ENCODE measurements around the gene NLE1. TPM values are rescaled to one million over a fixed set of nuclear protein-coding genes. Genes with fewer than 3 reads are reported as not detected.
A peak's percentile ranks its signal among the peaks of the same experiment; 100 is the strongest.
"Not testable (repeated sequence)": the region's sequence is repeated elsewhere in the genome, so short reads cannot be mapped to it uniquely, and the experiment has no call there.

The NLE1 gene
- total RNA-seq, 3 donors from 2014 or later: 15.2 to 32.1 (median 18.2) TPM

GRCh38 chr17:35175638-35176415, 33.7 kb upstream of the NLE1 start:
- Histone ChIP-seq H3K36me3 (no peaks in the 10 kb centered on the region), H3K27me3 (no peaks in the 10 kb centered on the region), H3K4me1 (no peaks in the 10 kb centered on the region), H3K4me3 (no peak overlapping the region), H3K27ac (no peak overlapping the region), H3K9me3 (no peaks in the 10 kb centered on the region)
- intact Hi-C loops (cut with DNase I; ENCODE audit: low total_unique reads): no loop called here
- DNase-seq (ENCODE audit: low spot score in 2 of 2): no peak
- no peak for TF ChIP-seq POLR2A (IDR thresholded peaks at IDR 0.05)
- no peak for TF ChIP-seq CTCF (IDR thresholded peaks at IDR 0.05)
- TF ChIP-seq POLR2AphosphoS5 (IDR thresholded peaks at IDR 0.05): no peak

- H3K4me1 ChIP-seq: no peaks in the 10 kb centered on the region
- no peaks in the 10 kb centered on the region for H3K36me3 ChIP-seq
- intact Hi-C loops (cut with DNase I; ENCODE audit: low total_unique reads): no loop called here
- H3K27ac ChIP-seq: no peak overlapping the region
- H3K27me3 ChIP-seq: no peaks in the 10 kb centered on the region
- TF ChIP-seq POLR2A (IDR thresholded peaks at IDR 0.05) (no peak), CTCF (IDR thresholded peaks at IDR 0.05) (no peak), POLR2AphosphoS5 (IDR thresholded peaks at IDR 0.05) (no peak)
- DNase-seq (ENCODE audit: low spot score in 2 of 2): no peak
- H3K4me3 ChIP-seq: no peak overlapping the region
- no peaks in the 10 kb centered on the region for H3K9me3 ChIP-seq
These were observed 32.8 kb upstream of the NLE1 start for GRCh38 chr17:35174835-35175334.

GRCh38 chr17:35172321-35172720, 30.2 kb upstream of the NLE1 start:
- H3K36me3 ChIP-seq; intact Hi-C loops (cut with DNase I; ENCODE audit: low total_unique reads); H3K9me3 ChIP-seq; H3K27ac ChIP-seq; DNase-seq (ENCODE audit: low spot score in 2 of 2); H3K27me3 ChIP-seq; H3K4me3 ChIP-seq; H3K4me1 ChIP-seq: not testable (repeated sequence)

GRCh38 chr17:35171834-35172233, 29.7 kb upstream of the NLE1 start:
- intact Hi-C loops (cut with DNase I; ENCODE audit: low total_unique reads): no loop called here
- H3K27me3 ChIP-seq: peaks cover 0 to 2% of the 10 kb centered on the region in 2 donors

GRCh38 chr17:35170968-35171771, 29.1 kb upstream of the NLE1 start:
- no peaks in the 10 kb centered on the region for H3K36me3 ChIP-seq
- no peaks in the 10 kb centered on the region for H3K4me1 ChIP-seq
- H3K27ac ChIP-seq: no peak overlapping the region
- no peaks in the 10 kb centered on the region for H3K9me3 ChIP-seq
- peaks cover 0 to 5% of the 10 kb centered on the region in 2 donors for H3K27me3 ChIP-seq
- H3K4me3 ChIP-seq: no peak overlapping the region
- intact Hi-C loops (cut with DNase I; ENCODE audit: low total_unique reads): no loop called here
- DNase-seq (ENCODE audit: low spot score in 2 of 2): no peak
- TF ChIP-seq POLR2A (IDR thresholded peaks at IDR 0.05) (no peak), POLR2AphosphoS5 (IDR thresholded peaks at IDR 0.05) (no peak), CTCF (IDR thresholded peaks at IDR 0.05) (peak in 2 of 3 donors; percentile 37 to 39)

More at GRCh38 chr17:35171834-35172233, 29.7 kb upstream of the NLE1 start:
- DNase-seq (ENCODE audit: low spot score in 2 of 2): no peak
- H3K9me3 ChIP-seq: no peaks in the 10 kb centered on the region
- no peak overlapping the region for H3K27ac ChIP-seq
- TF ChIP-seq POLR2AphosphoS5 (IDR thresholded peaks at IDR 0.05) (no peak), POLR2A (IDR thresholded peaks at IDR 0.05) (no peak), CTCF (IDR thresholded peaks at IDR 0.05) (no peak)
- H3K36me3 ChIP-seq: no peaks in the 10 kb centered on the region
- no peaks in the 10 kb centered on the region for H3K4me1 ChIP-seq
- H3K4me3 ChIP-seq: no peak overlapping the region

All from breast epithelium (tissue), 4 donors.